Transverse colon (tissue), 4 donors: ENCODE data around the gene EIF4EBP2. TPM values are rescaled to one million over a fixed set of nuclear protein-coding genes. Genes with fewer than 3 reads are reported as not detected.
A peak's percentile ranks its signal among the peaks of the same experiment; 100 is the strongest.

Source experiments
- DNase-seq: peaks from one replicate; pipeline ENCODE4 v3.0.0-alpha.2; 2019
- H3K27ac ChIP-seq, 4 donors: fragments of 200-600 bp; sonication (generic); 2 replicates each; pipeline ENCODE4 v1.5.1; 2016 to 2018; ENCODE audit warnings: inconsistent platforms in 4 of 4
- H3K27me3 ChIP-seq: fragments of 200-600 bp; sonication (generic); 2 replicates; pipeline ENCODE4 v1.5.1; 2017; ENCODE audit warnings: inconsistent platforms
- H3K36me3 ChIP-seq, 4 donors: fragments of 200-600 bp; sonication (generic); 2 replicates each; pipeline ENCODE4 v1.5.1; 2017 to 2019; ENCODE audit warnings: inconsistent platforms in 4 of 4
- H3K4me1 ChIP-seq, 4 donors: fragments of 200-600 bp; sonication (generic); 2 replicates each; pipeline ENCODE4 v1.5.1; 2017 to 2020; ENCODE audit warnings: inconsistent platforms in 4 of 4
- H3K4me3 ChIP-seq, 4 donors: fragments of 200-600 bp; sonication (generic); 1 replicate in 1 of 4; 2 replicates in 3 of 4; pipeline versions ENCODE4 v1.5.1 to v1.6.1; 2017 to 2019; ENCODE audit warnings: inconsistent platforms in 4 of 4
- H3K9me3 ChIP-seq, 2 donors: fragments of 200-600 bp; sonication (generic); 2 replicates each; pipeline ENCODE4 v1.5.1; 2017 to 2019; ENCODE audit warnings: inconsistent platforms in 2 of 2
- CTCF ChIP-seq, 5 experiments: fragments of 200-600 bp in 3 of 5; fragments of 450-650 bp in 2 of 5; sonication (generic) in 3 of 5; IDR thresholded peaks; 1 replicate in 2 of 5; 2 replicates in 3 of 5; pipeline ENCODE4 v1.5.1; 2016 to 2017; ENCODE audit warnings: antibody characterized with exemption in 5 of 5, inconsistent platforms in 3 of 5, mild to moderate bottlenecking in 2 of 5, moderate library complexity in 1 of 5
- EP300 ChIP-seq: sonication (generic); formaldehyde crosslinking; IDR thresholded peaks from one replicate; pipeline ENCODE4 v1.6.1; 2017; ENCODE audit warnings: antibody characterized with exemption, low read depth
- POLR2A ChIP-seq: fragments of 450-650 bp; IDR thresholded peaks from one replicate; pipeline ENCODE4 v1.6.1; 2016; ENCODE audit warnings: antibody characterized with exemption, mild to moderate bottlenecking, moderate library complexity
- POLR2AphosphoS5 ChIP-seq, 3 donors: sonication (generic); formaldehyde crosslinking; IDR thresholded peaks; one replicate each; pipeline ENCODE4 v1.6.1; 2016; ENCODE audit warnings: antibody characterized with exemption in 3 of 3
- WGBS, 2 donors: methylation state at CpG; one replicate each; pipeline ENCODE4 v1.1.5; 2018; ENCODE audit warnings: low coverage in 1 of 2; 5-methylcytosine and 5-hydroxymethylcytosine counted together
- in situ Hi-C, 4 donors: fragments of 200-750 bp; cut with MboI; loops; one replicate each; pipeline versions ENCODE4 v1.15.0 to v1.15.1; 2017; ENCODE audit warnings: low sequenced_read_pairs in 3 of 4, low pct_ligation_motif_present in 1 of 4, low pct_unique_long_range_greater_than_20kb in 1 of 4
- intact Hi-C: fragments of 100-400 bp; cut with DNase I; formaldehyde crosslinking; loops from one replicate; pipeline ENCODE4 v1.15.1; 2023; ENCODE audit warnings: low total_unique reads
- total RNA-seq, 4 donors: library from RNA; depleted of rRNA; stranded (reverse); fragments of >200 nt; gene quantifications; one replicate each; pipeline ENCODE4 v1.1.0, GENCODE V29; 2016

EIF4EBP2 gene
- total RNA-seq, 4 donors from 2014 or later = 43.6 to 117 (median 110) TPM

GRCh38 chr10:70444744-70445143, 40.8 kb downstream of the EIF4EBP2 start:
- in situ Hi-C loops = no loop called here
- Histone ChIP-seq H3K4me3 (no peak overlapping the region), H3K9me3 (no peaks in the 10 kb centered on the region), H3K27me3 (peaks cover 30% of the 10 kb centered on the region), H3K4me1 (peaks cover 12 to 46% (median 26%) of the 10 kb centered on the region in 4 donors), H3K27ac (no peak overlapping the region), H3K36me3 (no peaks in the 10 kb centered on the region)
- DNase-seq = no peak
- 84% methylated on average over 4 of the region's 4 CpGs; no CpG with 5 or more reads in 1 of the 2 donors for WGBS, 2 donors
- TF ChIP-seq POLR2A (no peak), CTCF (IDR thresholded peaks at IDR 0.05) (no peak), EP300 (no peak), POLR2AphosphoS5 (IDR thresholded peaks at IDR 0.05) (no peak)
- intact Hi-C loops = no loop called here

DNA sequence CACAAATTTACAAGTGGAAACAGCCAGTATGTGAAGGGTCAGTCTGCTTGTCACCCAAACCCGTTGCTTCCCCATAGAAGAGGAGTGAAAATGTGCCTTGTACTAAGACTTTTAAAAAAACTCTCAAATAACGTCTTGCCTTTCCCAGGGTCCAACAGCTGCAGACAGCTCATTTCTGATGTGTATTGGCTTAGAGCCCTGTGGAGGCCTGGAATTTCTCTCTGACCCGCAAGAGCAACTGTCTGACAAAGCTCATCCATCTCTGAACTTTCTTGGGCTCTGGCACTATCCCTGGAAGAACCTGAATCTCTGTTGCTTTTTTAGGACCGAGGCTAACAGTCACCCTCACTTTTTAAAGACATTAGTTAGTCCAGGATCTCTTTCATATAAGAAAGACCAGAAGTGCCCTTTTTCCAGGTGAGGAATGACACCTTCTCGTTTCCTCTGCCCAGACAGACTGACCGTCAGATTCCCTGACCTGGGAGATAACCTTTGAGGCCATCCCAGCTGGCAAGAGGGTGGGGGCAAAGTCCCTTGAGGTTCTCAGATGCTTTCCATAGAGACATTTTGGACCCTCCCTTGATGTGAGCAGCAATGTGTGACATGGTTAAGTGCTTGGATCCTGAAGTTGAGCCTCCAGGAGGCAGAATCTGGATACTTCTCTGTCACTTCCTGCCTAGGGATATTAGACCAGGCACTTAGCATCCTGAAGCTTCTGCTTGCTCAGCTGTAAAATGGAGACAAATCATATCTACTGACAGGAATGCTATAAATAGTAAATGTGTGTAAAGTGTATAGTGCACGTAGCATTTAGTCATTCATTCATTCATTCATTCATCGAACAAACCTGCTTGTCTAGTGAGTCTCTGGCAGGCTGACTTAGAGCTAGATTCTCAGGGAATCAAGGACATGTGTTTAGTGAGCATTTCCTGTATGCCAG, 42.0 kb downstream of the EIF4EBP2 start:
- peaks cover 11 to 37% (median 18%) of the 10 kb centered on the region in 4 donors for H3K4me1 ChIP-seq
- TF ChIP-seq POLR2AphosphoS5 (IDR thresholded peaks at IDR 0.05) = peak in 2 of 3 donors; percentile 73 to 78
- no peak for TF ChIP-seq EP300
- TF ChIP-seq POLR2A = no peak
- no peak for TF ChIP-seq CTCF (IDR thresholded peaks at IDR 0.05)
- DNase-seq = no peak
- peak overlapping the region; percentile 5 to 56 (median 52) for H3K27ac ChIP-seq
- WGBS, 2 donors = 42 to 67% methylated on average over 2 to 8 of the region's 8 CpGs
- no peak overlapping the region for H3K4me3 ChIP-seq
- intact Hi-C loops = no loop called here
- H3K9me3 ChIP-seq = no peaks in the 10 kb centered on the region
- H3K36me3 ChIP-seq = no peaks in the 10 kb centered on the region
- H3K27me3 ChIP-seq = peaks cover 18% of the 10 kb centered on the region
- in situ Hi-C loops = no loop called here

- intact Hi-C loops = no loop called here
- Histone ChIP-seq H3K36me3 (no peaks in the 10 kb centered on the region), H3K9me3 (no peaks in the 10 kb centered on the region), H3K27ac (no peak overlapping the region), H3K4me1 (peaks cover 0 to 17% (median 11%) of the 10 kb centered on the region in 4 donors), H3K4me3 (no peak overlapping the region), H3K27me3 (no peaks in the 10 kb centered on the region)
- in situ Hi-C loops = no loop called here
- DNase-seq = no peak
- 26% methylated on average over 2 of the region's 2 CpGs; no CpG with 5 or more reads in 1 of the 2 donors for WGBS, 2 donors
- TF ChIP-seq POLR2A (no peak), CTCF (IDR thresholded peaks at IDR 0.05) (no peak), POLR2AphosphoS5 (IDR thresholded peaks at IDR 0.05) (no peak), EP300 (no peak)
These were observed 44.3 kb downstream of the EIF4EBP2 start for GRCh38 chr10:70448236-70448635.

GRCh38 chr10:70455213-70455630, 51.3 kb downstream of the EIF4EBP2 start:
- intact Hi-C loops (no loop called here), in situ Hi-C loops (loop anchor here in 2 of 4 donors (25.0 kb wide), 1 partner anchor 307 kb away; no protein-coding TSS in a partner anchor)
- H3K36me3 ChIP-seq = no peaks in the 10 kb centered on the region
- WGBS, 2 donors = 88% methylated on average over 6 of the region's 6 CpGs; no CpG with 5 or more reads in 1 of the 2 donors
- TF ChIP-seq POLR2AphosphoS5 (IDR thresholded peaks at IDR 0.05) = no peak
- no peaks in the 10 kb centered on the region for H3K9me3 ChIP-seq
- no peak for DNase-seq
- no peak overlapping the region for H3K4me3 ChIP-seq
- H3K27me3 ChIP-seq = peaks cover 31% of the 10 kb centered on the region
- H3K27ac ChIP-seq = no peak overlapping the region
- H3K4me1 ChIP-seq = peaks cover 4 to 22% (median 16%) of the 10 kb centered on the region in 4 donors
